MCF 10A (cell line): ENCODE results near the gene B4GALNT3. TPM values are rescaled to one million over a fixed set of nuclear protein-coding genes. Genes with fewer than 3 reads are reported as not detected.

Experiments used
- BruUV-seq: library from RNA; stranded (reverse); fragments of 400-500 nt; replicated peaks from 2 replicates; lab custom pipeline; 2021; lab: Mats Ljungman, UMichigan
- CTCF ChIA-PET: fragments of 300-600 bp; sonication (Branson Sonifier 250); formaldehyde crosslinking; extraction: SDS; loops from one replicate; lab custom pipeline; 2021; ENCODE audit warnings: antibody characterized with exemption, inconsistent platforms; lab: Yijun Ruan, JAX
- POLR2A ChIA-PET: fragments of 300-600, 350-650 bp; sonication (Branson Sonifier 250); formaldehyde crosslinking; extraction: SDS; loops from one replicate; lab custom pipeline; 2020; ENCODE audit warnings: antibody characterized with exemption, inconsistent platforms; lab: Yijun Ruan, JAX
- DNase-seq: peaks from one replicate; pipeline ENCODE4 v3.0.0-alpha.2; 2018; ENCODE audit not compliant: unreplicated experiment
- H3K27ac Mint-ChIP-seq: one replicate; pipeline ENCODE4 v1.8.0; 2022; ENCODE audit warnings: mild to moderate bottlenecking, low read depth, mixed read lengths; ENCODE audit not compliant: unreplicated experiment
- H3K27me3 Mint-ChIP-seq: one replicate; pipeline ENCODE4 v1.8.0; 2022; ENCODE audit warnings: mixed read lengths; ENCODE audit not compliant: insufficient read depth, unreplicated experiment
- H3K36me3 Mint-ChIP-seq: one replicate; pipeline ENCODE4 v1.8.0; 2022; ENCODE audit warnings: mild to moderate bottlenecking, moderate library complexity, mixed read lengths; ENCODE audit not compliant: insufficient read depth, unreplicated experiment
- H3K4me1 Mint-ChIP-seq: one replicate; pipeline ENCODE4 v1.8.0; 2022; ENCODE audit warnings: mixed read lengths; ENCODE audit not compliant: insufficient read depth, unreplicated experiment
- H3K4me3 Mint-ChIP-seq: one replicate; pipeline ENCODE4 v1.8.0; 2022; ENCODE audit warnings: mild to moderate bottlenecking, moderate library complexity, mixed read lengths; ENCODE audit not compliant: unreplicated experiment
- H3K9me3 Mint-ChIP-seq: one replicate; pipeline ENCODE4 v1.8.0; 2022; ENCODE audit warnings: mixed read lengths; ENCODE audit not compliant: unreplicated experiment
- CTCF ChIP-seq: fragments of 200-600 bp; IDR thresholded peaks from one replicate; pipeline ENCODE4 v1.8.0; 2022; ENCODE audit warnings: antibody characterized with exemption, mild to moderate bottlenecking; ENCODE audit not compliant: unreplicated experiment
- intact Hi-C: fragments of 100-400 bp; cut with micrococcal nuclease; formaldehyde crosslinking; loops from 2 replicates; pipeline ENCODE4 v1.14.1; 2022
- total RNA-seq: library from RNA; stranded (reverse); gene quantifications from 2 replicates; pipeline ENCODE4 v1.2.3, GENCODE V29; 2022

Gene B4GALNT3
- total RNA-seq, 1 experiment from 2014 or later: 0.68 TPM

DNA sequence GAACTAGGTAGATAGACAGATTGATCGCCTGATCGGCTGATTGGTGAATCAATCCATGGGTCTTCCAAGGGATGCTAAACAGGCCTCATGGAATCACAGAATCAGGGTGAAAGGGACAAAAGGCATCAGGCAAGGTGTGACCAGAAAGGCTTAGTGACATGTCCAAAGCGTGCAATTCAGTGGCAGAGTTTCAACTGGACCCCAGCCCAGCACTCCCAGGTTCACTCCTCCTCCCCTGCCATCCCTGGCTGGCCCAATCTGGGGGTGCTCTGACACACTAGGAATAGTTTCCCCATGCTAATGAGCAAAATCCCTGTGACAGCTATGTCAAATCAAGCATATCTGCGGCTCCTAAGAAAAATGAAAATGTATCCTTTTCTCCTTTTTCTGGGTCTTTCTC, 153.1 kb downstream of the B4GALNT3 start:
- no peak overlapping the region for H3K27ac Mint-ChIP-seq
- TF ChIP-seq CTCF: no peak
- no peak overlapping the region for H3K4me3 Mint-ChIP-seq
- intact Hi-C loops: no loop called here
- H3K4me1 Mint-ChIP-seq: peaks cover 13% of the 10 kb centered on the region
- BruUV-seq: no TSS peak
- no peak for DNase-seq
- ChIA-PET POLR2A (interaction anchor here (2.1 kb wide), 1 partner anchor 15 kb away, joined by 11 read pairs; no protein-coding TSS in a partner anchor), CTCF (interaction anchor here (0.7 kb wide), 1 partner anchor 173 kb away, joined by 3 read pairs; no protein-coding TSS in a partner anchor)
- H3K27me3 Mint-ChIP-seq: no peaks in the 10 kb centered on the region
- no peaks in the 10 kb centered on the region for H3K36me3 Mint-ChIP-seq
- peaks cover 8% of the 10 kb centered on the region for H3K9me3 Mint-ChIP-seq

Other genes with a start within 250 kb of the B4GALNT3 start
- gene SLC6A12, start 245.8 kb upstream of the B4GALNT3 start, total RNA-seq: not detected in 2 replicates
- 0.72 and 1.3 TPM in 2 replicates for gene SLC6A13, start 197.1 kb upstream of the B4GALNT3 start, total RNA-seq
- 58.0 and 71.6 TPM in 2 replicates for gene KDM5A, start 70.6 kb upstream of the B4GALNT3 start, total RNA-seq
- gene CCDC77, start 58.3 kb upstream of the B4GALNT3 start, total RNA-seq: 5.5 and 7.2 TPM in 2 replicates
- not detected in 2 replicates for gene NINJ2, start 203.5 kb downstream of the B4GALNT3 start, total RNA-seq